IMR-90 (cell line): Measurements from ENCODE around the gene DLX2. TPM values are rescaled to one million over a fixed set of nuclear protein-coding genes. Genes with fewer than 3 reads are reported as not detected.

ENCODE experiments used
- ATAC-seq: fragments of 200-7000 bp; cut with Tn5 transposase; 2 replicates; pipeline ENCODE4 v1.9.1; 2020; ENCODE audit warnings: low read depth, mild to moderate bottlenecking, moderate library complexity
- BruUV-seq: library from RNA; stranded (reverse); fragments of 400-500 nt; replicated peaks from 2 replicates; lab custom pipeline; 2021; lab: Mats Ljungman, UMichigan
- CTCF ChIA-PET: fragments of 300-600 bp; formaldehyde crosslinking; extraction: SDS; loops from one replicate; lab custom pipeline; 2021; ENCODE audit warnings: antibody characterized with exemption; lab: Yijun Ruan, JAX
- POLR2A ChIA-PET: fragments of 300-600 bp; sonication (Branson Sonifier 250); formaldehyde crosslinking; loops from one replicate; lab custom pipeline; 2022; ENCODE audit warnings: antibody characterized with exemption; ENCODE audit not compliant: unreplicated experiment; lab: Charles Lee
- DNase-seq: peaks from one replicate; pipeline ENCODE4 v3.0.0; 2013
- H2AFZ ChIP-seq: replicated peaks from 2 replicates; pipeline ENCODE3; 2013; ENCODE audit warnings: low read length, mild to moderate bottlenecking; ENCODE audit not compliant: poor library complexity
- H2AK5ac ChIP-seq: 2 replicates; pipeline ENCODE4 v1.6.1; 2013; ENCODE audit warnings: low read depth, low read length, inconsistent platforms
- H2AK9ac ChIP-seq: replicated peaks from 2 replicates; pipeline ENCODE3; 2013; ENCODE audit warnings: mild to moderate bottlenecking, low read depth, low read length, moderate library complexity; ENCODE audit not compliant: poor library complexity
- H2BK120ac ChIP-seq: 2 replicates; pipeline ENCODE4 v1.6.1; 2013; ENCODE audit warnings: low read depth, low read length, inconsistent platforms
- H2BK15ac ChIP-seq: 3 replicates; pipeline ENCODE4 v1.6.1; 2013; ENCODE audit warnings: low read depth, low read length, inconsistent platforms
- H2BK20ac ChIP-seq: 2 replicates; pipeline ENCODE4 v1.6.1; 2013; ENCODE audit warnings: low read depth, mild to moderate bottlenecking, inconsistent platforms, low read length, moderate library complexity
- H2BK5ac ChIP-seq: 2 replicates; pipeline ENCODE4 v1.6.1; 2013; ENCODE audit warnings: mild to moderate bottlenecking, low read depth, low read length, inconsistent platforms; ENCODE audit not compliant: poor library complexity, severe bottlenecking
- H3K14ac ChIP-seq: replicated peaks from 2 replicates; pipeline ENCODE4 v1.6.1; 2013; ENCODE audit warnings: low read depth, low read length, inconsistent platforms
- H3K18ac ChIP-seq: 2 replicates; pipeline ENCODE4 v1.6.1; 2013; ENCODE audit warnings: low read depth, low read length, control low read depth
- H3K23ac ChIP-seq: 2 replicates; pipeline ENCODE4 v1.6.1; 2013; ENCODE audit warnings: low read depth, low read length, inconsistent platforms
- H3K27ac ChIP-seq: 2 replicates; pipeline ENCODE4 v1.5.1; 2013; ENCODE audit warnings: mild to moderate bottlenecking, control low read depth, low read length; ENCODE audit not compliant: insufficient read depth
- H3K27me3 ChIP-seq: 2 replicates; pipeline ENCODE4 v1.6.1; 2013; ENCODE audit warnings: low read length; ENCODE audit not compliant: control insufficient read depth, insufficient read depth
- H3K36me3 ChIP-seq: 2 replicates; pipeline ENCODE4 v1.6.1; 2013; ENCODE audit warnings: low read length, mixed read lengths; ENCODE audit not compliant: control insufficient read depth, insufficient read depth
- H3K4ac ChIP-seq: 2 replicates; pipeline ENCODE4 v1.6.1; 2013; ENCODE audit warnings: low read depth, low read length, inconsistent platforms
- H3K4me1 ChIP-seq: 2 replicates; pipeline ENCODE4 v1.6.1; 2013; ENCODE audit warnings: low read length, mixed read lengths; ENCODE audit not compliant: control insufficient read depth, insufficient read depth
- H3K4me2 ChIP-seq: 2 replicates; pipeline ENCODE4 v1.6.1; 2013; ENCODE audit warnings: low read depth, mild to moderate bottlenecking, control low read depth, low read length, moderate library complexity
- H3K4me3 ChIP-seq: 2 replicates; pipeline ENCODE4 v1.5.1; 2013; ENCODE audit warnings: low read depth, mild to moderate bottlenecking, control low read depth, low read length, moderate library complexity; ENCODE audit not compliant: insufficient read depth
- H3K56ac ChIP-seq: 2 replicates; pipeline ENCODE4 v1.6.1; 2013; ENCODE audit warnings: low read length, inconsistent platforms; ENCODE audit not compliant: insufficient read depth; ENCODE audit errors: extremely low read depth
- H3K79me1 ChIP-seq, 2 experiments: 2 replicates each; pipeline ENCODE4 v1.6.1; 2013; ENCODE audit warnings: low read length in 2 of 2, inconsistent platforms in 1 of 2, low read depth in 1 of 2
- H3K9ac ChIP-seq: 2 replicates; pipeline ENCODE4 v1.6.1; 2013; ENCODE audit warnings: low read depth, low read length, control low read depth
- H3K9me1 ChIP-seq: 2 replicates; pipeline ENCODE4 v1.6.1; 2013; ENCODE audit warnings: low read length, inconsistent platforms; ENCODE audit not compliant: insufficient read depth
- H3K9me3 ChIP-seq: 2 replicates; pipeline ENCODE4 v1.6.1; 2013; ENCODE audit warnings: low read length; ENCODE audit not compliant: control insufficient read depth, insufficient read depth
- H4K20me1 ChIP-seq: 2 replicates; pipeline ENCODE4 v1.6.1; 2013; ENCODE audit warnings: low read length, inconsistent platforms; ENCODE audit not compliant: insufficient read depth
- H4K5ac ChIP-seq: 2 replicates; pipeline ENCODE4 v1.6.1; 2013; ENCODE audit warnings: mild to moderate bottlenecking, low read depth, low read length, control low read depth
- H4K8ac ChIP-seq, 2 experiments: 2 replicates each; pipeline ENCODE4 v1.6.1; 2013; ENCODE audit warnings: low read depth in 2 of 2, low read length in 2 of 2, control low read depth in 1 of 2, inconsistent platforms in 1 of 2
- H4K91ac ChIP-seq: 2 replicates; pipeline ENCODE4 v1.6.1; 2013; ENCODE audit warnings: low read depth, low read length, inconsistent platforms; ENCODE audit not compliant: insufficient read depth
- SMC3 ChIP-seq: fragments of 150-350 bp; IDR thresholded peaks from 2 replicates; pipeline ENCODE4 v1.6.1; 2016; ENCODE audit warnings: low read depth, mild to moderate bottlenecking, antibody characterized with exemption, low read length, moderate library complexity
- dilution Hi-C: fragments of 300-500 bp; cut with HindIII; formaldehyde crosslinking; loops from one replicate; pipeline ENCODE4 v1.14.3; 2018; ENCODE audit warnings: low sequenced_read_pairs; ENCODE audit not compliant: unreplicated experiment
- in situ Hi-C: fragments of 300-500 bp; cut with MboI; formaldehyde crosslinking; loops from 3 replicates; pipeline ENCODE4 v1.14.3; 2019; ENCODE audit warnings: low sequenced_read_pairs, inconsistent platforms, mixed read lengths
- intact Hi-C: fragments of 100-400 bp; cut with micrococcal nuclease; formaldehyde crosslinking; loops from 2 replicates; pipeline ENCODE4 v1.10.0; 2022
- polyA plus RNA-seq, 3 experiments: library from polyadenylated mRNA; depleted of rRNA; stranded (reverse); fragments of >200 nt; gene quantifications; 2 replicates each; pipeline ENCODE4 v1.2.3, GENCODE V29; 2012; ENCODE audit warnings: low replicate concordance in 1 of 3
- total RNA-seq: library from RNA; depleted of rRNA; stranded (reverse); fragments of >200 nt; gene quantifications from 2 replicates; pipeline ENCODE4 v1.2.3, GENCODE V29; 2012

Gene DLX2
- total and polyA plus RNA-seq, 2 of the 4 experiments (the other 2 are of a cell fraction) = 0.38 TPM; not detected in 1

DNA sequence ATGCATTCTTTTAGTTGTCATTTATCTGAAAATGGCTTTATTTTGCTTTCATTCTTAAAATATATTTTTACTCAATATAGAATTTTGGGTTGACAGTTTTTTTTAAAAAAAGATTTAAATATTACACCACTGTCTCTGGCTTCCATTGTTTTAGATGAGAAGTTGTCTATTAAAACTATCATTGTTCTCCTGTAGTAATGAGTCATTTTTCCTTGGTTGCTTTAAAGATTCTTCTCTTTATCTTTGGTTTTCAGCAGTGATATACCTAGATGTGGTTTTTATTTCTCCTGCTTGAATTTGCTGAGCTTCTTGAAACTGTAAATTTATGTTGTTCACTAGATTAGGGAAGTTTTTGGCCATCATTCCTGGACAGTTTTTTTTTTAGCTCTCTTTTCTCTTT lies 26.7 kb upstream of the DLX2 start:
- no peak for ATAC-seq
- Histone ChIP-seq H3K4me2 (no peak overlapping the region), H3K9me3 (no peaks in the 10 kb centered on the region; the same call in 1 of the 2 replicates), H3K56ac (no peak overlapping the region), H3K4ac (no peak overlapping the region), H4K8ac (no peak overlapping the region), H2AK9ac (no peak overlapping the region), H2BK120ac (no peak overlapping the region), H2BK20ac (no peak overlapping the region), H2BK5ac (no peak overlapping the region), H3K4me3 (no peak overlapping the region), H3K9me1 (no peaks in the 10 kb centered on the region), H3K27ac (no peak overlapping the region), H4K20me1 (no peaks in the 10 kb centered on the region), H3K36me3 (no peaks in the 10 kb centered on the region), H3K23ac (no peak overlapping the region), H3K14ac (no peak overlapping the region), H3K9ac (no peak overlapping the region), H4K91ac (no peak overlapping the region), H4K5ac (no peak overlapping the region), H3K79me1 (no peaks in the 10 kb centered on the region), H3K18ac (no peak overlapping the region), H3K4me1 (peaks cover 2% of the 10 kb centered on the region; the same call in 1 of the 2 replicates), H2BK15ac (no peak overlapping the region), H2AK5ac (no peak overlapping the region), H3K27me3 (peaks cover 3% of the 10 kb centered on the region; the same call in 1 of the 2 replicates), H2AFZ (no peak overlapping the region)
- ChIA-PET CTCF (interaction anchor here (1.0 kb wide), 1 partner anchor 555 kb away, joined by 3 read pairs; no protein-coding TSS in a partner anchor), POLR2A (no interaction called here)
- intact Hi-C loops = loop anchor here (5.0 kb wide), 2 partner anchors 338 to 532 kb away; no protein-coding TSS in a partner anchor
- no TSS peak for BruUV-seq
- in situ Hi-C loops = no loop called here
- DNase-seq = no peak
- dilution Hi-C loops = no loop called here
- TF ChIP-seq SMC3 = no peak
